GM19468 (cell line): ENCODE measurements around the gene ITCH.
"Not testable (repeated sequence)": the region's sequence is repeated elsewhere in the genome, so short reads cannot be mapped to it uniquely, and the experiment has no call there.

ENCODE experiments used
- ATAC-seq: cut with Tn5 transposase; IDR thresholded peaks from one replicate; pipeline ENCODE4 v1.9.1; 2021; ENCODE audit warnings: mild to moderate bottlenecking, moderate library complexity, moderate number of reproducible peaks; ENCODE audit not compliant: unreplicated experiment; ENCODE audit errors: extremely low read depth

The ITCH gene

DNA sequence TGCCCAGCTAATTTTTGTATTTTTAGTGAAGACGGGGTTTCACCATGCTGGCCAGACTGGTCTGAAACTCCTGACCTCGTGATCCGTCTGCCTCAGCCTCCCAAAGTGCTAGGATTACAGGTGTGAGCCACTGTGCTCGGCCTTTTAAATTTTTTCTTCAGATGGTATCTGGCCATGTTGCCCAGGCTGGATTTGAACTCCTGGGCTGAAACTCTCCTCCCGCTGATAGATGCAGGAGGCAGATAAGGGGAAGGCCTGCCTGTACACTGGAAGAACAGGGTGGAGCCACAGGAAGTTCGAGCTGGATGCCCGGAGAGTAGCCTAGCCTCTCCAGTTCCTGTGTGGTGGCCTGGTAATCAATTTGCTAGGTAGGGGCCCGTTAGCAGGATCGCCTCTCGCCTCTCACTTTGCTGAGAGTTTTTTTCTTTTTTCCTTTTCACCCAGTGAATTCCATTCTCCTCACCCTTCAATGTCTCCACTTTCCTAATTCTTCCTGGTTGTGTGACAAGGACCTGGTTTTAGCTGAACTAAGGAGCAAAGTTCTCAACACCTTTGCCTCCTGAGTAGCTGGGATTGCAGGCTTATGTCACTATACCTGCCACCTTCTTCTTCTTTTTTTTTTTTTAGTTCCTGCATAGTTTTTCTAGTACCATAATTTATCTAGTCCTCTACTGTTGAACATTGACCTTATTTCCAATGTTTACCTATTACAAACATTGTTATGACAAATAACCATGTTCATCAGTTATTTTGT, 19.4 kb upstream of the ITCH start:
- ATAC-seq, result no peak

DNA sequence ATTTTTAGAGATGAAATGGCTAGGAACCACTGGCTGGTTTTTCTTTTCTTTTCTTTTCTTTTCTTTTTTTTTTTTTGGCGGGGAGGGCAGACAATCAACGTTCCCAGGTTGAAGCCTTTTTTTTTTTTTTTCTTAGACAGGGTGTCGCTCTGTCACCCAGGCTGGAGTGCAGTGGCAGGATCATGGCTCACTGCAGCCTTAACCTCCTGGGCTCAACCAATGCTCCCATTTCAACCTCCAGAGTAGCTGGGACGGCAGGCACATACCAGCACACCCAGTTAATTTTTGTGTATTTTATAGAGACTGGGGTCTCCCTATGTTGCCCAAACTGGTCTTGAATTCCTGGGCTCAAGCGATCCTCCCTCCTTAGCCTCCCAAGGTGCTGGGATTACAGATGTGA, 18.8 kb upstream of the ITCH start:
- no peak for ATAC-seq

DNA sequence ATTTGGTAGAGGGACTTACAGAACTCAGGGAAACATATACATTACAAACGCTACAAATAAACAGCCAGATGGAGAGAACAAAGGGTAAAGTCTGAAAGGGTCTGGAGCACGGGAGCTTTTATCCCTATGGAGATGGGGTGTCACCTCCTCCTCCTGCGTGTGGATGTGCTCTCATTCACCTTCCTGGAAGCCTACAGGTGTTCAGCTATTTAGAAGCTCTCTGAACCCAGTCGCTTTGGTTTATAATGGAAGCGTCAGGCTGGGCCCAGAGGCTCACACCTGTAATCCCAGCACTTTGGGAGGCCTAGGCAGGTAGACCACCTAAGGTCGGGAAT, 17.7 kb upstream of the ITCH start:
- ATAC-seq, result no peak

DNA sequence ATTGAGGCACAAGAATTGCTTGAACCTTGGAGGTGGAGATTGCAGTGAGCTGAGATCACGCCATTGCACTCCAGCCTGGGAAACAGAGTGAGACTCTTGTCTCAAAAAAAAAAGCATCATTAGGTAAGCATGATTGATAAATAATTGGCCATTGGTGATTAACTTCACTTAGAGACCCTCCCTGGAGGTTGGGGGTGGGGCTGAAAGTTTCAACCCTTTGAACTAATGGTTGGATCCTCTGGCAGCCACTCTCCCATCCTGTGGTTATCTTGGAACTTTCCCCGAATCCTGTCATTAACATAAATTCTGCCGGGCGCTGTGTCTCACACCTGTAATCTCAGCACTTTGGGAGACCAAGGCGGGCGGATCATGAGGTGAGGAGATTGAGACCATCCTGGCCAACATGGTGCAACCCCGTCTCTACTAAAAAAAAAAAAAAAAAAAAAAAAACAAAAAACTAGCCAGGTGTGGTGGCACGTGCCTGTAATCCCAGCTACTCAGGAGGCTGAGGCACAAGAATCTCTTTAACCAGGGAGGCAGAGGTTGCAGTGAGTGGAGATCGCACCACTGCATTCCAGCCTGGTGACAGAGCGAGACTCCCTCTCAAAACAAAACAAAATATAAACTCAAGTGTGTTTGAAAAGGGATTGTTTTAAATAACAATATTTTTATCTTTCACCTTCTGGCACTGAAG, 17.1 kb upstream of the ITCH start:
- not testable (repeated sequence) for ATAC-seq

DNA sequence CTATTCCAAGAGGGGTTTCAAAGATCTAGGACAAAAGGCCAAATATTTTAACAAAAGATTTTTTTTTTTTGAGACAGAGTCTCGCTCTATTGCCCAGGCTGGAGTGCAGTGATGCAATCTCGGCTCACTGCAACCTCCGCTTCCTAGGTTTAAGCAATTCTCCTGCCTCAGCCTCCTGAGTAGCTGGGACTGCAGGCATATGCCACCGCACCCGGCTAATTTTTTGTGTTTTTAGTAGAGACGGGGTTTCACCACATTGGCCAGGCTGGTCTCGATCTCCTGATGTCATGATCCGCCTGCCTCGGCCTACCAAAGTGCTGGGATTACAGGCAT, 16.6 kb upstream of the ITCH start:
- ATAC-seq, result not testable (repeated sequence)

DNA sequence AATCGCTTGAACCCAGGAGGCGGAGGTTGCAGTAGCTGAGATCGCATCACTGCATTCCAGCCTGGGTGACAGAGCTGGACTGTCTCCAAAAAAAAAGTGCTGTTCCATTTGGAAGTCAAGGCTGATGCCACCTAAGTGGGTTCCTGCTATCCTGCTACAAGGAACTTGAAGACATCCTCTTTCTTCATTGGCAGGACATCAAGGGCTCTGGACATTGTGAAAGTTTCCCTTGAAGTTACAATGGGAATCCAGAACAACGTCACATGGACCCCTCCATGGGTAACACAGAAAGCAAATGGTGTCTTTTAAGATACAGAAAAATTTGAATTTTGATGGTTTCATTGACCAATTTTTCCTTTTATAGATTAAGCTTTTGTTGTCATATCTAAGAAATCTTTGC, 15.5 kb upstream of the ITCH start:
- no peak for ATAC-seq

DNA sequence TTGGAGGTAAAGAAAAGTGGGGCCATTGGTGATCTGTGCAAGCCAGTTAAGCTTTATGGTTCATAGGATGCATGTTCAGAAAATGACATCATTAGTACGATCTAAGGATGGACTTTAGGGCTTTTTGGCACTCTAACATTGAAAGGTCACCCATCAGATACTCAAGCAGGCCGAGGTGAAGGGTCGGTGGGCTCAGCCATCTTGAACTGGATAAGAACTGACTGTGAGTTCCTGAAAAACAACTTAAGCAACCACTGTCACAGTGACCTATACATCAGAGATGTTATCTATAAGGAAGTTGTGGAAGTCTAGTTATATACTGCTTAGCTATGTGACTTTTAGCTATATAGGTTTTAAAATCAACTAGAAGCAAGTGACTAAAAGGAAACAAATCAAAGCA, 13.0 kb upstream of the ITCH start:
- ATAC-seq, result no peak

DNA sequence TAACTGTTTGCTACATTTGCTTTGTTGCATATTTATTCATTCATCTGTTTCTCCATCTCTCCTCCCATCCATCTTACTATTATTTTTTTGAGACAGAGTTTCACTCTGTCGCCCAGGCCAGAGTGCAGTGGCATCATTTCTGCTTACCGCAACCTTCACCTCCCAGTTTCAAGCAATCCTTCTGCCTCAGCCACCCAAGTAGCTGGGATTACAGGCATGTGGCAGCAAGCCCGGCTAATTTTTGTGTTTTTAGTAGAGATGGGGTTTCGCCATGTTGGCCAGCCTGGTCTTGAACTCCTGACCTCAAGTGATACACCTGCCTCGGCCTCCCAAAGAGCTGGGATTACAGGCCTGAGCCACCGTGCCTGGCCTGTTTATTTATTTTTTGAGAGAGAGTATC, 9.6 kb upstream of the ITCH start:
- not testable (repeated sequence) for ATAC-seq

DNA sequence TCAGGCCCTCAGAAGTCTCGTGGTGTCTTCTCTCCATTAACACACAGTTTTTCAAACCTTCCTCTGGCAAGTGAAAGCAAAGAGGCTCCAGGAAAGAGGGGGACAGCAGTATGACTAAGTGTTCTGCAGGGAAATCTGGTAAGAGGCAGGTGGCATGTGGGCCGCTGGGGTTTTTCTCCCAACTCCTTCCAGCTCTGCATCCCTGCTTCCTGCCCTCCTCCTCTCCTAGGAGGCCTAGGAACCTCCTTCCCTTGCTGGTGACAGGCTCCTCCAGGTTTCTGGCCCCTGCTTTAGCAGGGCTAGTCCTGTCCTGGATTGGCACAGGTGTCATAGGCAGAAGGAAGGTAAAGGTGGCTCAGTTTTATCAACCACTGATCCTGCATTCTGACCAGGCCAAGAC, 7.6 kb upstream of the ITCH start:
- no peak for ATAC-seq

DNA sequence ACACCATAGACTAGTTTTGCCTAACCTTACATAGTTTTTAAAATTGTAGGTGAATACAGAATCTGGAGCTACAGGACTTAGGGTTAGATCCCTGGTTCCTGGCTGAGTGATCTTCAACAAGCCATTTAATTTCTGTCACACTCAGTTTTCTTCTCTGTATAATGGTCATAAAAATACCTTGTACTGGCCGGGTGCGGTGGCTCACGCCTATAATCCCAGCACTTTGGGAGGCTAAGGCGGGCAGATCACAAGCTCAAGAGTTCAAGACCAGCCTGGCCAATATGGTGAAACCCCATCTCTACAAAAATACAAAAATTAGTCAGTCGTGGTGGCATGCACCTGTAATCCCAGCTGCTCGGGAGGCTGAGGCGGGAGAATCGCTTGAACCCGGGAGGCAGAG, 3.3 kb upstream of the ITCH start:
- ATAC-seq, result not testable (repeated sequence)

DNA sequence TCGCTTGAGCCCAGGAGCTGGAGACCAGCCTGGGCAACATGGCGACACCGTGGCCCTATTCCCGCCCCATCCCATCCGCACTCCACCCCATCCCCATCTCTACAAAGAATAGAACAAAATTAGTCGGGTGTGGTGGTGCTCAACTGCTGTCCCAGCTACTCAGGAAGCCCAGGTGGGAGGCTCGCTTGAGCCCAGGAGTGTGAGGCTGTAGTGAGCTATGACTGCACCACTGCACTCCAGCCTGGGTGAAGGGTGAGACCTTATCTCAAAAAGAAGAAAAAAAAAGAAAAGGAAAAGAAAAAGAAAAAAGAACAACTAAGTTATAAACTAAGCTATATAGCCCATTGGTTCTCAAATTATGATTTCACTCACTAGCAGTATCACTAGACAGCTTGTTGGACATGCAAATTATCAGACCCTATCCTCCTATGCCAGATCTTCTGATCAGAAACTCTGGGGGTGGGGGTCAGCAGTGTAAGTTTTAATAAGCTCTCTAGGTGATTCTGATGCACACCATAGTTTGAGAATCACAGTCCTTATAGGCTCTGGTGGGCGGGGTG, 491 bp upstream of the ITCH start:
- ATAC-seq, result no peak

DNA sequence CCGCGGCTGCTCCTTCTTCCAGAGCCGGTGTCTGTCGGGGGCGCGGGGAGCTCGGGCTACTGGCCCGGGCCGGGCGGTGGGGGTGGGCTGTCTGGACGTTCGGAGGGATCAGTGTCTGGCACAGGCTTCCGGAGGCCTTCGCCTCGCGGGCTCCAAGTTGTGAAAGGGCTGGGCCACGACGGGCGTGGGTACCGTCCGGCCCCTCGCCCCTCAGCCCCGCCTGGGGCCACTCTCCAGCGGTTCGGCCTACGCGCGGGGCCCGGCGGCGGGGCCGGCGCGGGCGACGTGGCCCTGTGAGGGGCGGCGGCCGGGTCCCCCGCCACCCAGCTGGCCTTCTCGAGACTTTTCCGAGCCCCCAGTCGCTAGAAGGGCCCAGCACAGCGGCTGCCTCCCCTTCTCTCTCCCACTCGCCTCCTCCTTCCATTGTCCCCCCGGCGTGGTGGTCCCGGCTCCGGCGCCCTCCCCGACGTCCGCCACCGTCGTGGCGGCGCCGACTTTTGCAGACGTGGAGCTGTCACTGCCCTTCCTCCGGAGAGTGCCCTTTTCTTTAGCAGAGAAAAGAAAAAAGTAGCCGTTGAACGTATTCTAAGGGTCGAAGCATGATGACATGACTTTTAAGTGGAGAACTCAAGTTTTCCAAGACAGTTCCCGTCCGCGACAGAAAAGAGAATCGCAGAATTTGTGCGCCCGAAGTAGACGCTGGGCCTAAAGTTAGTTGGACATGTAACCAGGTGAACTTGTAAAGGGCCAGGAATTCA, 571 bp downstream of the ITCH start:
- peak; percentile 21 for ATAC-seq

DNA sequence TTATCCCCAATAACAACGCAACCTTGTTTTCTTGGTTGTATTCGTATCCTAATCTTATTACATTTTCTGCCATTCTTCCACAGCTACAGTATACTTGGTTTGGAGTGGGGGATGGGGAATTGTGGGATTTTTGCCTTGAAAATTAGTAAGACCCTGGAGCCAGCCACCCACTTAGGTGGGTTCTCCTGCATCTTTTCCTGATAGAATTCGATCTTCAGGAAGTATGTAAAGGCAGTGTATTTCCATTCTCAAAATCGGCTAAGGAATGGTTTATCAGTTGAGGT, 1.1 kb downstream of the ITCH start:
- no peak for ATAC-seq

DNA sequence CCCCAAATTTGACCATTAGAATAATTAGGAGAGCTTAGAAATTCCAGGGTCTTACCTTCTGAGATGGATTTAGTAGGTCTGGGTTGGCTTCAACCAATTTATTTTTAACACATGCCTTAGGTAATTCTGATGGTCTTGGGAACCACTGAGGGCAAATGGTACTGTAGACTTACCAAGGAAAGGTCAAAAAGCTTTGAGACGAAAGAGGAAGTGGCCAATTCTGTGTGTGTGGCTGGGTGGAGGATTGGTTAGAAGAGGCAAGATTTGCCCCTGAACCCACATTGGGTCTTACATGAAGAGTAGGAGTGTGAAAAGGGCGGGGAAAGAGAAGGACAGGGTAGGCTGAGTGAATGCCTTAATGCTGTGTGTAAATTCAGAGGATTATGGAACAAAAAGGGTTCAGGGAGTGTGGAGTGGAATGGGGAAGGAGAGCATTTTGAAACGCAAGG, 2.7 kb downstream of the ITCH start:
- no peak for ATAC-seq

DNA sequence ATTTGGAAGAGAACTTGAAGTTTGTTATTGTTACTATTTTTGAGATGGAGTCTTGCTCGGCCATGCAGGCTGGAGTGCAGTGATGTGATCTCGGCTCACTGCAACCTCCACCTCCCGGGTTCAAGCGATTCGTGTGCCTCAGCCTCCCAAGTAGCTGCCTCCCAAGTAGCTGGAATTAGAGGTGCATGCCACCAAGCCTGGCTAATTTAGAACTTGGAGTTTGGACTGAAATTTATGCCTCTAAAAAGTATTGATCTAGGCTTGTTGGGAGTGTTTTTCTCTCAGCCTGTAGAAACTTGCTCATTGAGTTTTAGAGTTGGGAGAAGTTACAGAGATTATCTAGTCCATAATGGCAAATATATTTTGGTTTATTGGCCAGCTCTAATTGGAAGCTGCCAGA, 4.1 kb downstream of the ITCH start:
- ATAC-seq, result no peak

DNA sequence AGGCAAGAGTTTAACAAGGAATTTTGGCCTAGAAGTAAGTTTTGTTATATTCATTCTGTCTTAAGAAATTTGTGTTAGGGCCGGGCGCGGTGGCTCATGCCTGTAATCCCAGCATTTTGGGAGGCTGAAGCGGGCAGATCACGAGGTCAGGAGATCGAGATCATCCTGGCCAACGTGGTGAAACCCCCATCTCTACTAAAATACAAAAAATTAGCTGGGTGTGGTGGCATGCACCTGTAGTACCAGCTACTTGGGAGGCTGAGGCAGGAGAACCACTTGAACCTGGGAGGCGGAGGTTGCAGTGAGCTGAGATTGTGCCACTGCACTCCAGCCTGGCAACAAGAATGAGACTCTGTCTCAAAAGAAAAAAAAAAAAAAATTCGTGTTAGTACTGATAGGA, 4.8 kb downstream of the ITCH start:
- ATAC-seq, result not testable (repeated sequence)

DNA sequence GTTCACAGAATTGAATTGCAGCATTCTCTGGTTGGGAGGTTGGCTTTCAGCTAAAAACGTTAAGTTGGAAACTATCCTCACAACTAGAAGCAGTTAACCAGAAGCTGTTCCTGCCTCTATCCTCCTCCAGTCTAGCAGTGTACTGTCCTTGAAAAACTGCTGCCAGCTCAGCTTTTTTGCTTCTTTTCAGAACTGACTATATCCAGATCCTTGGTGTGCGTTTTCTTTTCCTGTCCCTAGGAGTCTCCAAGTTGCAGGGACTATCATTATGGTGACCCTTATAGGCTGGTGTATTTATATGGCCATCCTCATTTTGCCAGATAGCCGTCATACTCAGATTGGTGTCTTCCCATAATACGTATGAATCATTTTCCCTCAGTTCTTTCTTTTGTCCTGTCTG, 5.5 kb downstream of the ITCH start:
- ATAC-seq, result no peak

DNA sequence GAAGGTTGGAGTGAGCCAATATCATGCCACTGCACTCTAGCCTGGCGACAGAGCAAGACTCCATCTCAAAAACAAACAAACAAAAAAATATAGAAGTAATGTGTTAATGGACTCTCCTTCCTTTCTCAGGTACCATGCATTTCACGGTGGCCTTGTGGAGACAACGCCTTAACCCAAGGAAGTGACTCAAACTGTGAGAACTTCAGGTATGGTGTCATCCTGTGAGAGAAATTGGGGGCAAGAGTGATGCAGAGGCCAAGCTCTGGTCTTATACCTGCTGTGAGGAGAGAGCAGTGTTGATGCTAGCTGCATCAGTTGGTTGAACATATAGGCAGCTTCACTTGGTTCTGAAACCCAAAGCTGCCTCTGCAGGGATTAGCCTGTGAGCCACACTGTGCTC, 6.2 kb downstream of the ITCH start:
- ATAC-seq, result no peak

DNA sequence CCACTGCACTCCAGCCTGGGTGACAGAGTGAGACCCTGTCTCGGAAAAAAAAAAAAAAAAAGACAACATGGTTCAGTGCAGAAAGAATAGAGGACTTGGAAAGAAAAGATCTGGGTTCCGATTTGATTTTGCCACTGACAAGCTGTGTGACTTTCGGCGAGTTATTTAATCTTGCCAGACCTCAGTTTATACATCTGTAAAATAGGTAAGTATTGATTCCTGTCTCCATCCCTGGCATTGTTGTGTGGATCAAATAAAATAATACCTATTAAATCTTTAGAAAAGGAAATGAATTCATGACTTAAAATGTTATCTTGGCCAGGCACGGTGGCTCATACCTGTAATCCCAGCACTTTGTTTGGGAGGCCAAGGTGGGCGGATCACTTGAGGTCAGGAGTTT, 7.0 kb downstream of the ITCH start:
- ATAC-seq, result no peak

DNA sequence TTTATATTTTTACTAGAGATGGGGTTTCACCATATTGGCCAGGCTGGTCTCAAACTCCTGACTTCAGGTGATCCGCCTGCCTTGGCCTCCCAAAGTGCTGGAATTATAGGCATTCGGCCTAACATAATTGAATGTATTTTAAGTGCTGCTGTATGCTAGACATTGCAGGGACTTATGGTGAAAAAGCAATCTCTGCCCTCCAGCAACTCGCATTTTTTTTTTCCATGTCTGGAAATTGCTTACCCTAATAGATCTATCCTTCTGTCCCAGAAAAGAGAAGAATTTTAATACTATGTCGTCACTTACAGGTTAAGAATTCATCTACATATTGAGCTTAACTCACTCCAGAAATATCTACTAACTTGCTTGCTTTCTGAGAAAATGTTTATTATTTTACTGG, 10.4 kb downstream of the ITCH start:
- ATAC-seq, result no peak

DNA sequence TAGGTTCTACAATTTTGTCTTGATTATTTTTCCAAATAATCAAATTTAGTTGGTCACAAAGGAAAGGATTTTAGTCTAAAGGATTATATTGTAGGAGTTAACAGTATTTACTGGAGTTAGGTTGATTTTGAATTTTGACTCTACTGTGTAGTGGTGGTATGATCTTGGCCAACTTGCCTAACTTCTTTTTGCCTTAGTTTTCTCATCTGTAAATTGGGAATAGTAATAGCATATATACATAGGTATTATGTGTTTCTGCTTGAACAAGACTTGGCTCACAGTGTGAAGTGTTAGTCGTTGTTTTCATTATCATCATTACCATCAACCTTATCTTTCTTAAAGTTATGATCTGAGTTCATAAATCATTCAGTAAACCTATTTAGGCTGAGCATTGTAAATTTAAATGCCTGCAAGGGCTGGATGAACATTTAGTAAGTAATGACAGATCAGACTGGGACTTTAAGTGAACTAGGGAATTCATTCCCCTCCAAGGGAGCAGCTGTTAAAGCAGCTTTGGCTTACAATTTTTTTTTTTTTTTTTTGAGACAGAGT, 11.2 kb downstream of the ITCH start:
- ATAC-seq, result no peak
